Neural cell (in vitro differentiated cells): ENCODE data around the gene DAZAP1.

Experiments
- EP300 ChIP-seq: fragments of 450-650 bp; conservative IDR thresholded peaks from 2 replicates; pipeline ENCODE4 v1.6.1; 2014; ENCODE audit warnings: antibody characterized with exemption, mild to moderate bottlenecking, moderate library complexity; ENCODE audit not compliant: poor library complexity, severe bottlenecking
- EZH2 ChIP-seq: fragments of 200-600, 300-800 bp; shearing (Covaris generic), sonication (generic); IDR thresholded peaks from 2 replicates; pipeline ENCODE4 v1.6.1; 2014; ENCODE audit warnings: antibody characterized with exemption, low read length, borderline replicate concordance, mild to moderate bottlenecking; ENCODE audit not compliant: insufficient read depth, poor library complexity, severe bottlenecking
- POLR2AphosphoS5 ChIP-seq: IDR thresholded peaks from 2 replicates; pipeline ENCODE4 v1.6.1; 2012
- RAD21 ChIP-seq: fragments of 450-650 bp; conservative IDR thresholded peaks from 2 replicates; pipeline ENCODE4 v1.6.1; 2014; ENCODE audit warnings: antibody characterized with exemption, mild to moderate bottlenecking, moderate library complexity
- TF ChIP-seq, protein P1 (sequence below): fragments of 450-650 bp; IDR thresholded peaks from 2 replicates; pipeline ENCODE4 v1.5.1; 2014; ENCODE audit warnings: antibody characterized with exemption, mild to moderate bottlenecking, moderate library complexity; ENCODE audit not compliant: poor library complexity, severe bottlenecking

DNA sequence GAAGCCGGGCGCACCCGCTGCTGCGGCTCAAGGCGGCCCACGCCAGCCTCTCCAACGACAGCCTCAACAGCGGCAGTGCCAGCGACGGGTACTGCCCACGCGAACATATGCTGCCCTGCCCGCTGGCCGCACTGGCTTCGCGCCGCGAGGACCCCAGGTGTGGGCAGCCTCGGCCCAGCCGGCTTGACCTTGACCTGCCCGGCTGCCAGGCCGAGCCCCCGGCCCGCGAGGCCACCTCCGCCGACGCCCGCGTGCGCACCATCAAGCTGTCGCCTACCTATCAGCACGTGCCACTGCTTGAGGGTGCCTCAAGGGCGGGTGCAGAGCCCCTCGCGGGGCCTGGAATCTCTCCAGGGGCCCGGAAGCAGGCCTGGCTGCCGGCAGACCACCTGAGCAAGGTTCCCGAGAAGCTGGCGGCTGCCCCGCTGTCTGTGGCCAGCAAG, 58.7 kb downstream of the DAZAP1 start:
- TF ChIP-seq POLR2AphosphoS5, result no peak
- TF ChIP-seq, protein P1, sequence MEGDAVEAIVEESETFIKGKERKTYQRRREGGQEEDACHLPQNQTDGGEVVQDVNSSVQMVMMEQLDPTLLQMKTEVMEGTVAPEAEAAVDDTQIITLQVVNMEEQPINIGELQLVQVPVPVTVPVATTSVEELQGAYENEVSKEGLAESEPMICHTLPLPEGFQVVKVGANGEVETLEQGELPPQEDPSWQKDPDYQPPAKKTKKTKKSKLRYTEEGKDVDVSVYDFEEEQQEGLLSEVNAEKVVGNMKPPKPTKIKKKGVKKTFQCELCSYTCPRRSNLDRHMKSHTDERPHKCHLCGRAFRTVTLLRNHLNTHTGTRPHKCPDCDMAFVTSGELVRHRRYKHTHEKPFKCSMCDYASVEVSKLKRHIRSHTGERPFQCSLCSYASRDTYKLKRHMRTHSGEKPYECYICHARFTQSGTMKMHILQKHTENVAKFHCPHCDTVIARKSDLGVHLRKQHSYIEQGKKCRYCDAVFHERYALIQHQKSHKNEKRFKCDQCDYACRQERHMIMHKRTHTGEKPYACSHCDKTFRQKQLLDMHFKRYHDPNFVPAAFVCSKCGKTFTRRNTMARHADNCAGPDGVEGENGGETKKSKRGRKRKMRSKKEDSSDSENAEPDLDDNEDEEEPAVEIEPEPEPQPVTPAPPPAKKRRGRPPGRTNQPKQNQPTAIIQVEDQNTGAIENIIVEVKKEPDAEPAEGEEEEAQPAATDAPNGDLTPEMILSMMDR, result no peak
- TF ChIP-seq EP300, result no peak
- TF ChIP-seq RAD21, result no peak
- no peak for TF ChIP-seq EZH2
